Measurements from ENCODE around the gene LOXL3.

Gene LOXL3

GRCh38 chr2:74551942-74552913 lies 1.5 kb downstream of the LOXL3 start:
- DNase-seq (ENCODE audit: low read depth in 1 of 2, low spot score in 1 of 2): no peak

GRCh38 chr2:74551530-74551929 lies 2.2 kb downstream of the LOXL3 start:
- no peak for DNase-seq (ENCODE audit: low read depth in 1 of 2, low spot score in 1 of 2)

GRCh38 chr2:74550231-74550630 lies 3.5 kb downstream of the LOXL3 start:
- DNase-seq (ENCODE audit: low read depth in 1 of 2, low spot score in 1 of 2): no peak

- no peak for DNase-seq (ENCODE audit: low read depth in 1 of 2, low spot score in 1 of 2)
Observed at GRCh38 chr2:74548900-74549826, 4.6 kb downstream of the LOXL3 start.

GRCh38 chr2:74548285-74548899 lies 5.3 kb downstream of the LOXL3 start:
- no peak for DNase-seq (ENCODE audit: low read depth in 1 of 2, low spot score in 1 of 2)

- DNase-seq (ENCODE audit: low read depth in 1 of 2, low spot score in 1 of 2): no peak
Observed at GRCh38 chr2:74546004-74546403, 7.7 kb downstream of the LOXL3 start.

- no peak for DNase-seq (ENCODE audit: low read depth in 1 of 2, low spot score in 1 of 2)
Observed at GRCh38 chr2:74544634-74545033, 9.1 kb downstream of the LOXL3 start.

- no peak for DNase-seq (ENCODE audit: low read depth in 1 of 2, low spot score in 1 of 2)
Observed at GRCh38 chr2:74542978-74543377, 10.8 kb downstream of the LOXL3 start.

GRCh38 chr2:74540291-74540690 lies 13.5 kb downstream of the LOXL3 start:
- no peak for DNase-seq (ENCODE audit: low read depth in 1 of 2, low spot score in 1 of 2)

GRCh38 chr2:74538881-74539339 lies 14.8 kb downstream of the LOXL3 start:
- DNase-seq (ENCODE audit: low read depth in 1 of 2, low spot score in 1 of 2): no peak

GRCh38 chr2:74537140-74537539 lies 16.6 kb downstream of the LOXL3 start:
- no peak for DNase-seq (ENCODE audit: low read depth in 1 of 2, low spot score in 1 of 2)

GRCh38 chr2:74536166-74536950 lies 17.4 kb downstream of the LOXL3 start:
- DNase-seq (ENCODE audit: low read depth in 1 of 2, low spot score in 1 of 2): no peak

GRCh38 chr2:74535440-74535965 lies 18.2 kb downstream of the LOXL3 start:
- no peak for DNase-seq (ENCODE audit: low read depth in 1 of 2, low spot score in 1 of 2)

- DNase-seq (ENCODE audit: low read depth in 1 of 2, low spot score in 1 of 2): no peak
Observed at GRCh38 chr2:74534411-74534810, 19.3 kb downstream of the LOXL3 start.

GRCh38 chr2:74533464-74533863 lies 20.3 kb downstream of the LOXL3 start:
- no peak for DNase-seq (ENCODE audit: low read depth in 1 of 2, low spot score in 1 of 2)

GRCh38 chr2:74532222-74532621 lies 21.5 kb downstream of the LOXL3 start:
- no peak for DNase-seq (ENCODE audit: low read depth in 1 of 2, low spot score in 1 of 2)

GRCh38 chr2:74531666-74532065 lies 22.1 kb downstream of the LOXL3 start:
- no peak for DNase-seq (ENCODE audit: low read depth in 1 of 2, low spot score in 1 of 2)

GRCh38 chr2:74530239-74531187 lies 23.2 kb downstream of the LOXL3 start:
- no peak for DNase-seq (ENCODE audit: low read depth in 1 of 2, low spot score in 1 of 2)
